ENCODE measurements around the gene C11orf21.

Gene C11orf21

DNA sequence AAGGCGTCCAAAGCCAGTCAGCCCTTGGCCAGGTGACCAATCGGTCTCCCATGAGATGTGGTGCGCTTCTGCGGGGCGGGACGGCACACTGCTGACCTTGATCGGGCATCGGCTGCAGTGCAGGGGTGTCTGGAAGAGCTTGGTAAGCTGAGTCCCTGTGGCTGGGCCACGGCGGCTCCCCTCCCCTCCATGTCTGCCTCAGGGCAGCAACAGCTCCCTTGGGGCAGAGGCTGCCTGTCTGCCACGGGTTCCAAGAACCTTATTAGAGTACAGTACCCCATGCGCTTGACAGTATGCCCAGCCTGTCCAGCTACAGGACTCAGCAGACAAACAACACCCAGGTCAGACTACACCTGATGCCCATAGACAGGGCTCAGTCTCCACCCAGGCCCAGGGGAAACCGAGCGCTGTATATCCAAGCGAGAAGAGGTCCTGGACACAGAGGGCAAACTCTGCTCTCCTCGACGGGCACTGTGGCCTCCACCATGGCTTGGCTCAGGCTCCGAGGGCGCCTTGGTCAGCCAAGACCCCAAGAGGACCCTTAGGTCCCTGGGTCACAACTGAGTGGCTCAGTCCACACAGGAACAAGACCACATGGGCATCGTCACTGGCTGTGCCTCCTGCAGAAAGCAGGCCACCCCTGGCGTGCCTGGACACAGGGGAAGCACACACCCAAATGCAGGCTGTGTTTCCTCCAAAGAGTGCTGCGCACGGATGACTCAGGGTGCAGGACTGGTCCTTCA, 19.0 kb upstream of the C11orf21 start:
- DNase-seq = no peak

DNA sequence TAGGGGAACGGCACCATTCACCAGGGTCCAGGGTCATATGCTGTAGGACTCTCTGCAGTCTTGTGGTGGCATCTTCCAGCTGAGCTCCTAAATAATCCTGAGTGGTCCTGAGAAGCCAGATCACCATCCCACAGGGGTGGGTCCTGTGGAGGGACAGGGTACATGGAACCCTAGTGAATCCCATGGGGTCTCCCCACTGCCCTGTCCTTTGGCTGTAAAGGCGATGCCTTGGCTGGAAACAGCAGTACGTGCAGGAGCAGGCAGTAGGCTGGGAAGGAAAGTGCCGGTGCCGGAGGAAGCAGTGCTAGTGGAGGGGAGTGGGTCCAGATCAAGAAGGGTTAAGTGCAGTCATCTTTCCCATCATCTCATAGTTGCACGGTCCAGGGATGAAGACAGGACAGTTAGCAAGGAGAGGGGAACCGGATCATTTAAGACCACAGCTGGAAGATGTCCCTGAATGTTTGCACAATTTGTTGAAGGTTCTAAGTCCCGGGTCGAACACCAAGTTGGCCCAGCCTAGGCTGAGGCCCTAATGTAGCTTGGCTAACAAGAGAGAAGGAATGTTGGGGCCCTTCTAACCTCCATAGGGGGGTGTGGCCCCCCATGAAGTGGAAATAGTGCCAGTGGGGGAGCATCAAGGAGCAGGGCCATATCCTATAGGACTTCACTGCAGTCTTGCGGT, 18.2 kb upstream of the C11orf21 start:
- no peak for DNase-seq

- no peak for DNase-seq
Observed at GRCh38 chr11:2318707-2319106, 17.0 kb upstream of the C11orf21 start.

GRCh38 chr11:2318123-2318522, 16.4 kb upstream of the C11orf21 start:
- no peak for DNase-seq

DNA sequence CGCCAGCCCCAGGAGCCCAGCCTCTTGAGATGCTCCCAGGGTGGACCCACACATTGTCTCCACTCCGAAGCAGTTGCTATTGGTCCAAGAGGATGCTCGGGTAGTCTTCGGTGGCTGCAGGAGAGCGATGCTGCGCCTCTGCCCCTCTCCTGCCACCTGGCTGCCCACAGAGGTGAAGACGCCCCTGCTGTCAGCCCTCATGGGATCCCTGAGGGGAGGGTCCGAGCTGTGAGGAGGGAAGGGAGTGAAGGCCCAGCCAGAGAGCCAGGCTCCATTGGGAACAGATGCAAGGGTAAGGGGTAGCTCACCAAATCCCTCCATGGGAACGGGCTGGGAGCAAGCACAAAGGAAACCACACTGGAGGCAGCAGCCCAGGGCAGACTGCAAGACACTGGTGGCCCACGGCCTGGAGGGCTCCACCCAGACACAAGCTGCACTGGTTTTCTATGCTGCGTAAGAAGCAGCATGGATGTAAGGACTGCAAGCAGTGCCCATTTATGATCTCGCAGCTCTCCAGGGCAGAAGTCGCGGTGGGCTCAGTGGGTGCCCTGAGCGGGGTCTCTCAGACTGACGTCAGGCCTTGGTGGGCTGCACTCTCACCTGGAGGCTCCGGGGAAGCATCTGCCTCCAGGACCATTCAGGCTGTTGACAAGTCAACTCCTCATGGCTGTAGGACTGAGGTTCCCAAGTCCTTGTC, 15.8 kb upstream of the C11orf21 start:
- no peak for DNase-seq

DNA sequence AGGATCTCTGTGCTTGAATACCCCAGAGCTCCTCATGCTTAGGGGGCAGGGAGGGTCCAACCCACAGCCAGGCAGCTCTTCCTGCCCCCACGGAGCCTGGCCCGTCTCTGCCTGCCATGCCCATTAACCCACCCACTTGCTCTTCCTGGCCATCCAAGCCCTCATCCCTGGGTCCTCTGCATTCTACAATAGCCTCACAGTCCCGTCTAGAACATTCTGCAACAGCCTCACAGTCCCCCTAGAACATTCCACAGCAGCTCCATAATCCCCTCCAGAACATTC, 15.2 kb upstream of the C11orf21 start:
- DNase-seq = no peak

GRCh38 chr11:2316169-2316962, 14.6 kb upstream of the C11orf21 start:
- DNase-seq = no peak

DNA sequence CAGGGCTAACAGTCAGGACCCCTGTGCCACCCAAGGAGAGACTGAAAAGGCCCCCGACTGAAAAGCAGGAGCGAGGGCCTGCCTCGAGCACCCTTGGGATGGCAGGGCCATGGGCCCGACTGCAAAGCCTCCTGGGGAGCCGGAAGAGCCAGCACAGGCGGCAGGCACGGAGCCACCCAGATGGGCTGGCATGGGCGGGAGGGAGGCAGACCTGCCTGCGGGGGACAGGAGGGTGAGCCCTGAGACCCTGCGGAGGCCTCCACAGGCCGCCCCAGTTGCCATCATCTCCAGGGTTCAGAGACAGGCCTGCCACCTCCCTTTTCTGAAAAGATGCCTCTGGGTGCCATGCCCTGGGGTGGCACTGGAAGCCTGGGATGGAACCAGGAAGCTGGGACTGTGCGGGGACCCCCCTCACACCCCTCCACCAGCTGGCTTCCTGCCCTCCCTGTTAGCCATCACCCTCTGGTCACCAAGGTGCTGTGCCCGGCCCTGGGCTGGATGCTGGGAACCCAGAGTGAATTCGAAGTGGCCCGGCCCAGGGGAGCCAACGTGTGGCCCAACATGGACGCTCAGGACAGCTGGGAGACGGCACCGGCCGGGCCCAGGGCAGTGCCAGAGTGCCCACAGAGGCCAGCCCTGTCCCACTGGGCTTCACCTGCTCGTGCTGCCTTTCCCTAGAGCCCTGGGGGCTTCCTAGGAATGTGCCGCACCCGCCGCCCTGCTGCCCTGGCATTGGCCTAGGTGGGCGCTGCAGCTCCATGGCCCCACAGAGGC, 13.9 kb upstream of the C11orf21 start:
- peak; percentile 47 for DNase-seq

GRCh38 chr11:2314525-2315394, 13.0 kb upstream of the C11orf21 start:
- peak; percentile 76 for DNase-seq

GRCh38 chr11:2314136-2314524, 12.4 kb upstream of the C11orf21 start:
- DNase-seq = no peak

GRCh38 chr11:2313051-2313951, 11.6 kb upstream of the C11orf21 start:
- DNase-seq = no peak

DNA sequence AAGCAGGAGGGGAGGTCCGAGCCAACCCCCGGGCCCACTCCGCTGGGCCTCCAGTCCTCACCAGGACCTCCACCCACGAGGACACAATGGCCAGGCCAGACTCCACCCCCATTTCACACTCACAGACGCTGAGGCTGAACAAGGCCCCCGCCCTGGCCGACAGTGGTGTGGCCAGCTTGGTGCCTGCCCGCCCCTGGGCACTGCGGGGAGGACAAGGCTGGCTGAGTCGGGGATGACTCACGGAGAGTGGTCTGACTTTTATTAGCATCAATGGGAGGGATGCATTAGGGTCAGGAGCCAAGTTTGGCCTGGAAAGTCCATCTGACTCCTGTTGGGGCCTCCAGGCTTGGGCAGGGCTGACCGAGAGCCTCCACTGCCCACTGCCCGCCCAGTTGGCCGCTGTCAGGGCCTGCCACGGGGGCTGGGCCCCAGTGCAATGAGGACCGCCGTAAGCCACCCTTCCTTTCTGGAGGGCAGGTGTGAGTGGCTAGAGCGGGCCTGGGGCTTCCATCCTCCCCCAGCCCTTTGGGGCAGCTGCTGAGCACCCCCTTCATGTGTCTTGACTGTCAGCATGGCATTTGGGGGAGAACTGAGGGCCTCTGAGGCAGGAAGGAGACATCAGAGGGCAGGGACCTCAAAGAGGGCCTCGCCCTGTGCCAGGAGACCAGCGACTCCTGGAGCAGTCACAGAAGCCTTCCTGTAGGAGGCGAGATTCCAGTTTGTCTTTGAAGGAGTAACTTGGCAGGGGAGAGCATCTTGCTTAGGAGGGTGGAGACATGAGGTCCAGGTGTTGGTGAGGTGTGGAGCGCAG, 10.7 kb upstream of the C11orf21 start:
- DNase-seq = no peak

DNA sequence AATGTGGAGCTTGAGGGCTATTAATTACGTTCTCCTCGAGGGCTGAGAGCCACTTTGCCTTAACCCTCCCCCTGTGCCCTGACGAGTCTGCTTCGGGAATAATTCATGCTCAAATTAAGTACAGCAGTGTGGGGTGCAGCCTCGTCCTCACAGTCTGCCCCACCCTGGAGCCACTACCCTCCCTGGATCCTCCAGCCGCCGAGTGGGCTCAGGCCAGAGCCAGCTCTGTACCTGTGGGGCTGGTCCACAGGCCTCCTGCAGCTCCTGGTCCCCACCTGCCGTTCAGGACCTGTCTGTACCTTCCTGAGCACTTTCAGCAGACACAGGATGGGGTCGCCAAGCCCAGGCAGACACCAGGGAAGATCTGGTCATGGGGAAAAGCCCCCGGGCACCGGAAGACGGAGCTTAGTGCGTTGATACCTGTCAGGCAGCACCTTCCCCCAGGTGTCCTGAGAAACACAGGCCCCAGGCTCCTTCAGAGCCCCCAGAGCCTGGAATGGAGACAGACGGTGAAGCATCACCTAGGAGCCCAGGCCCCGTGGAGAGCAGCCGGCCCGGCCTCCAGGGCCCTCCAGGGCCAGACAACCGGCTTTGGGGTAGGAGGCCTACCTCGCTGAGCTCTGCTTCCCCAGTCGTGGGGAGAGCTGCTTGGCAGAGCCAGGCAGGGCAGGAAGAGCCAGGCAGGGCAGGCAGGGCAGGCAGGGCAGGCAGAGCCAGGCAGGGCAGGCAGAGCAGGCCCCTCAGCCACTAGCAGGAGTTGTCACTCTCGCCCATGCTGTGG, 9.8 kb upstream of the C11orf21 start:
- DNase-seq = no peak

- no peak for DNase-seq
Observed at GRCh38 chr11:2310786-2311352, 9.2 kb upstream of the C11orf21 start.

DNA sequence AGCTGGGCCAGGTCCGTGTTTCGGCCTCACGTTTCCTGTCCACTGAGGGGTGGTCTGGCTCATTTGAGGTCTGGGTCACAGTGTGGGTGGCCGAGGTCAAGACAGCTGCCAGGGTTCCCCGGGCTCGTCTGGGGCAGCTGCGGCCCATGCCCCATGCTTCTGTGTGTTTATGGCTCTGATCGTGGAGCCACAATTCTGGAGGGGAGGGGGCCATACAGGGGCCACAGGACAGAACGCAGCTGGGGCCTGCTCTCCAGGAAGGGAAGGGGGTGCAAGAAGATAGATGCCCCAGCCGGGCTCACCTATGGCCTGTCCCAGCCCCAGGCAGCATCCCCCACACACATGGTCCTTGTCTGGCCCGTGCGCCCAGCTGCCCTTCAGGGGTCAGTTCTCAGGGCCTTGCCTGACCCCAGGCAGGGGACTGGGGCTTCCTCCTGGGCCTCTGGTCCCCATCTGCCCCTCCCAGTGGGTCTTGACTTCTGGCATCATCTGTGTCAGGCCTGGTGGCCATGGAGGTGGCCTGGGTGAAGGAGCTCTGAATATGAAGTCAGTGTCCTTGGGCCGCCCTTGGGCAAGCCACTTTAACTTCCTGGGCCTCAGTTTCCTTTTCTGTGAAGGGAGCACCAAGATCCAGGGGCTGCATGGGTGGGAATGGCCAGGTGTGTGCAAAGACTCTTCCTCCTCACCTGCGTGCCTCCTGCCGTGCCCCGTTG, 8.5 kb upstream of the C11orf21 start:
- DNase-seq = no peak

DNA sequence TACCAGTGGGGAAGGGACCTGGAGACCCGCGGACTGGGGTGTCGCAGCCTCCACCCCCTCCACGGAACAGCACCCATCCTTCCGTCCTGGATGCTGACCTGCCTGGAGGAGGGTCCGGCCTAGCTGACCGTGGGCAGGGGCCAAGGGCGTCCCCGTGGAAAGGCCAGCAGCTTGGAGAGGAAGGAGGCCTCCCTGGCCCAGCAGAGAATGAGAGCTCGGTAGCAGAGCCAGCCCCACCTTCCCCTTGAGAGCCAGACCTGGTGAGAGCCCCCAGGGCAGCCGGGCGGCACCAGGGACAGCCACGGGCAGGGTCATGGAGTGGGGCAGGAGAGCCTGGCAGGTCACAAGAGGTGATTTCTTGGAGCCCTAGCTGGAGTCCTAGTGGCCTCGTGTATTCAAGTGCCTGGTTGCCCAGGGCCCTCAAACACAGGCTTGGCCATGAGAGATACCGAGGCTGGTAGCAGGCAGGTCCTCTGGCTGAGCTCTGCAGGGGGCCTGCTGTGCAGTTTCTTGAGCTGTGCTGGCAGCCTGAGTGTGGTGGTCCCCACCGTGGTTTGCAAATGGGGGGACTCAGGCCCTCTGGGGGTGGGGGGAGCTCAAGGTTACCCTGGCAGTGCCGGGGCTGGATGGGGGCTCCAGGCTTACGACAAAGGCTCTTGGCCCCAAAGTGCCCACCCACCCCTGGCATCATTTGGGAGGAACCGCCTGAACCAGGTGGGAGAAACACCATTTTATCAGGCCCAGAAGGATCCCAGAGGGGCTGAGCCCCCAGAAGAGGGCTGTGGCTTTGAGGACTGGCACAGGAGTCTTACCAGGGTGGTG, 7.7 kb upstream of the C11orf21 start:
- no peak for DNase-seq

GRCh38 chr11:2308713-2309112, 7.0 kb upstream of the C11orf21 start:
- DNase-seq = no peak
